ENCODE results near the gene MYO9B. TPM values are rescaled to one million over a fixed set of nuclear protein-coding genes. Genes with fewer than 3 reads are reported as not detected.
A peak's percentile ranks its signal among the peaks of the same experiment; 100 is the strongest.

Gene MYO9B
- total RNA-seq, 1 experiment from 2014 or later = 58.6 TPM

DNA sequence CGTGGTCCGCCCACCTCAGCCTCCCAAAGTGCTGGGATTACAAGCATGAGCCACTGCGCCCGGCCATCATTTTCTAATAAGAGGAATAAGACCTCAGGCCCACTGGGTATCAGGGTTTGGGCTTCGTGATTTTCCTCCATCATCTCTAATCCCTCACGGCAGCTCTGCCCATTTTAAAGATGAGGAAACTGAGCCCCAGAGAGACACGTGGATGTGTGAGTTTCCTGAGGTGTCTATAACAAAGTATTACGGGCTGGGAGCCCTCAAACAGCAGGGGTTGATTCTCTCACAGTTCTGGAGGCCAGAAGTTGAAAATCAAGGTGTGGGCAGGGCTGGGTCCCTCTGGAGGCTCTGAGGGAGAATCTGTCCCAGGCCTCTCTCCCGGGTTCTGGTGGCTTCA, 33.7 kb downstream of the MYO9B start:
- Histone ChIP-seq H2AFZ (ENCODE audit: low read length) (no peak overlapping the region), H4K5ac (ENCODE audit: insufficient read length, low read depth, low read length) (no peak overlapping the region), H4K91ac (ENCODE audit: insufficient read length, low read depth, low read length) (no peak overlapping the region), H3K27ac (ENCODE audit: insufficient read length, low read depth, low read length) (no peak overlapping the region), H3T11ph (ENCODE audit: low read length) (no peak overlapping the region), H2BK15ac (ENCODE audit: low read depth, low read length) (no peak overlapping the region), H2BK12ac (ENCODE audit: insufficient read length, low read depth, low read length) (no peak overlapping the region), H3K79me2 (ENCODE audit: insufficient read depth, low read length) (no peaks in the 10 kb centered on the region), H4K8ac (replicated peaks; ENCODE audit: insufficient read length, low read depth, low read length) (no peak overlapping the region), H2BK5ac (ENCODE audit: insufficient read length, low read length) (no peak overlapping the region), H2AK5ac (ENCODE audit: insufficient read length, low read length) (no peak overlapping the region), H3K18ac (ENCODE audit: insufficient read length, low read depth, low read length) (no peak overlapping the region), H3K9me3 (ENCODE audit: control insufficient read depth, low read depth, low read length) (no peaks in the 10 kb centered on the region), H3K4me1 (ENCODE audit: insufficient read depth, low read length) (peaks cover 4% of the 10 kb centered on the region; the same call in 1 of the 2 replicates), H3K23me2 (ENCODE audit: insufficient read length, low read depth, low read length, poor library complexity, severe bottlenecking) (no peaks in the 10 kb centered on the region), H3K9ac (ENCODE audit: extremely low read depth, insufficient read length, low read length) (no peak overlapping the region), H2BK20ac (ENCODE audit: low read depth, low read length, poor library complexity, severe bottlenecking) (no peak overlapping the region), H3K4me2 (ENCODE audit: insufficient read depth, insufficient read length, low read length) (no peak overlapping the region), H4K20me1 (ENCODE audit: control insufficient read depth, insufficient read depth, insufficient read length) (no peaks in the 10 kb centered on the region), H3K4ac (ENCODE audit: low read depth, low read length) (no peak overlapping the region), H3K14ac (ENCODE audit: insufficient read depth, low read length) (no peak overlapping the region), H3K23ac (ENCODE audit: insufficient read length, low read depth, low read length) (no peak overlapping the region), H3K56ac (ENCODE audit: insufficient read length, low read depth, low read length) (no peak overlapping the region), H3K27me3 (ENCODE audit: insufficient read depth, low read length) (no peaks in the 10 kb centered on the region), H3K79me1 (ENCODE audit: insufficient read depth, low read depth, low read length, poor library complexity, severe bottlenecking) (no peaks in the 10 kb centered on the region), H2BK120ac (ENCODE audit: low read depth, low read length, poor library complexity, severe bottlenecking) (no peak overlapping the region)
- no peak overlapping the region; a peak in 1 of 5 replicates for H3K4me3 Mint-ChIP-seq
- H3K36me3 Mint-ChIP-seq (ENCODE audit: insufficient read depth in 1 of 3, low read depth in 3 of 3) = peaks cover 8 to 28% (median 10%) of the 10 kb centered on the region in 3 experiments; a peak in 5 of 7 replicates
- TF ChIP-seq, protein P1, sequence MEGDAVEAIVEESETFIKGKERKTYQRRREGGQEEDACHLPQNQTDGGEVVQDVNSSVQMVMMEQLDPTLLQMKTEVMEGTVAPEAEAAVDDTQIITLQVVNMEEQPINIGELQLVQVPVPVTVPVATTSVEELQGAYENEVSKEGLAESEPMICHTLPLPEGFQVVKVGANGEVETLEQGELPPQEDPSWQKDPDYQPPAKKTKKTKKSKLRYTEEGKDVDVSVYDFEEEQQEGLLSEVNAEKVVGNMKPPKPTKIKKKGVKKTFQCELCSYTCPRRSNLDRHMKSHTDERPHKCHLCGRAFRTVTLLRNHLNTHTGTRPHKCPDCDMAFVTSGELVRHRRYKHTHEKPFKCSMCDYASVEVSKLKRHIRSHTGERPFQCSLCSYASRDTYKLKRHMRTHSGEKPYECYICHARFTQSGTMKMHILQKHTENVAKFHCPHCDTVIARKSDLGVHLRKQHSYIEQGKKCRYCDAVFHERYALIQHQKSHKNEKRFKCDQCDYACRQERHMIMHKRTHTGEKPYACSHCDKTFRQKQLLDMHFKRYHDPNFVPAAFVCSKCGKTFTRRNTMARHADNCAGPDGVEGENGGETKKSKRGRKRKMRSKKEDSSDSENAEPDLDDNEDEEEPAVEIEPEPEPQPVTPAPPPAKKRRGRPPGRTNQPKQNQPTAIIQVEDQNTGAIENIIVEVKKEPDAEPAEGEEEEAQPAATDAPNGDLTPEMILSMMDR (conservative IDR thresholded peaks at IDR 0.05) = no peak
- H3K27ac Mint-ChIP-seq = peak overlapping the region in 1 of 3 experiments; percentile 65; a peak in 2 of 7 replicates
- no peaks in the 10 kb centered on the region; the same call in 1 of the 2 replicates for H3K27me3 Mint-ChIP-seq (ENCODE audit: low read depth)
- H3K9me3 Mint-ChIP-seq = no peaks in the 10 kb centered on the region
- no CpG with 5 or more reads among the region's 9 CpGs for WGBS (ENCODE audit: extremely low coverage, insufficient read length, low lambda C conversion rate)
- peaks cover 16 to 20% of the 10 kb centered on the region in 2 experiments for H3K4me1 Mint-ChIP-seq
- DNase-seq = no peak
